GM12878 (cell line): ENCODE data around the gene SAPCD2.

Experiments used
- BCLAF1 ChIP-seq: fragments of 450-650 bp; IDR thresholded peaks from 2 replicates; pipeline ENCODE4 v1.6.1; 2017; ENCODE audit warnings: antibody characterized with exemption, mild to moderate bottlenecking, moderate library complexity
- CBFB ChIP-seq: IDR thresholded peaks from 2 replicates; pipeline ENCODE4 v1.6.1; 2016; ENCODE audit warnings: antibody characterized with exemption, low read depth
- CBX3 ChIP-seq: fragments of 200-600 bp; sonication (generic); IDR thresholded peaks from 2 replicates; pipeline ENCODE4 v1.6.1; 2016; ENCODE audit warnings: low read depth, borderline replicate concordance
- CHD1 ChIP-seq: IDR thresholded peaks from 2 replicates; pipeline ENCODE4 v1.6.1; 2012; ENCODE audit warnings: low read depth, low read length, improper control_type of control experiment
- CTCF ChIP-seq, 3 experiments: IDR thresholded peaks in 2 of 3; conservative IDR thresholded peaks in 1 of 3; 2 replicates each; pipeline ENCODE4 v1.5.1; 2011; ENCODE audit warnings: low read depth in 3 of 3, low read length in 3 of 3, mild to moderate bottlenecking in 3 of 3, control low read depth in 2 of 3, moderate library complexity in 2 of 3, inconsistent platforms in 1 of 3, mixed read lengths in 1 of 3; ENCODE audit not compliant: control insufficient read depth in 2 of 3, insufficient read depth in 1 of 3; ENCODE audit errors: extremely low read depth in 1 of 3
- CUX1 ChIP-seq: IDR thresholded peaks from 2 replicates; pipeline ENCODE4 v1.6.1; 2012; ENCODE audit warnings: improper control_type of control experiment, low read depth, low read length; ENCODE audit not compliant: insufficient replicate concordance
- FOS ChIP-seq: IDR thresholded peaks from 3 replicates; pipeline ENCODE4 v1.6.1; 2011; ENCODE audit warnings: borderline replicate concordance; ENCODE audit not compliant: insufficient read length; ENCODE audit errors: extremely low read depth
- KDM1A ChIP-seq: fragments of 200-600 bp; sonication (generic); IDR thresholded peaks from 2 replicates; pipeline ENCODE4 v1.6.1; 2016; ENCODE audit warnings: borderline replicate concordance
- POLR2A ChIP-seq: IDR thresholded peaks from 2 replicates; pipeline ENCODE4 v1.6.1; 2011; ENCODE audit warnings: low read depth, mild to moderate bottlenecking, low read length
- POLR2AphosphoS2 ChIP-seq: IDR thresholded peaks from 2 replicates; pipeline ENCODE4 v1.6.1; 2011; ENCODE audit warnings: low read depth, mild to moderate bottlenecking, low read length, improper control_type of control experiment, moderate library complexity
- RELA ChIP-seq: fragments of 450-650 bp; IDR thresholded peaks from 2 replicates; pipeline ENCODE4 v1.8.0; 2014; ENCODE audit warnings: borderline replicate concordance; ENCODE audit not compliant: partially characterized antibody
- REST ChIP-seq: IDR thresholded peaks from 2 replicates; pipeline ENCODE4 v1.6.1; 2012; ENCODE audit warnings: mild to moderate bottlenecking, low read depth, low read length
- TCF3 ChIP-seq: IDR thresholded peaks from 2 replicates; pipeline ENCODE4 v1.6.1; 2012; ENCODE audit warnings: low read depth, mild to moderate bottlenecking, low read length, borderline replicate concordance; ENCODE audit not compliant: insufficient read depth

GRCh38 chr9:137079401-137079787, 9.0 kb upstream of the SAPCD2 start:
- TF ChIP-seq TCF3 (no peak), CUX1 (no peak), RELA (no peak), CHD1 (no peak), CBFB (no peak), CTCF (IDR thresholded peaks at IDR 0.05 in 2 of 3, conservative IDR thresholded peaks at IDR 0.05 in 1 of 3; ENCODE audit: control insufficient read depth in 2 of 3, extremely low read depth in 1 of 3, insufficient read depth in 1 of 3, low read depth in 3 of 3, low read length in 3 of 3) (no peak), REST (no peak), FOS (no peak), POLR2A (no peak), KDM1A (no peak), CBX3 (no peak), BCLAF1 (no peak), POLR2AphosphoS2 (no peak)
